ENCODE measurements around the gene SPTB.

Gene SPTB

DNA sequence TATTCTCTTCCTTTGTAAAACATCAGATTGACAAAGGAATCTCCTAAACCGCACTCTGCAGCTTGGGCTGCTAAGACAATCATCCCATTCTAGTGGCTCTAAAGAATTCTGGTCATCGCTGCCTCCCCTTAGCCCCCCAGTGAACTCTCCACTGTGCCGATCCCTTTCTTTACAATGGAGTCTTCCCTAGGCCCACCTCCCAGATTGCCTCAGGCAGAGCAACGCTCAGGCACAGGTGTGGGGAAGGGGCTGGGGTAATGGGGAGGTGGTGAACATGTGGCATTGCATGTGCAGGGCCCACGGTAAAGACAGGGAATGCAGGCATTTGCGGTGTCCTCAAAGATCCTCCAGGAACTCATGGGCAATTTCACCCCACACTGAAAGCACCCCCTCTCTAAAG is 89.2 kb downstream of the SPTB start:
- TF ChIP-seq GATA1 (IDR thresholded peaks at IDR 0.05; ENCODE audit: low read depth, low read length) (no peak), POLR2A (IDR thresholded peaks at IDR 0.05; ENCODE audit: low read length) (no peak)
- no peak for DNase-seq

DNA sequence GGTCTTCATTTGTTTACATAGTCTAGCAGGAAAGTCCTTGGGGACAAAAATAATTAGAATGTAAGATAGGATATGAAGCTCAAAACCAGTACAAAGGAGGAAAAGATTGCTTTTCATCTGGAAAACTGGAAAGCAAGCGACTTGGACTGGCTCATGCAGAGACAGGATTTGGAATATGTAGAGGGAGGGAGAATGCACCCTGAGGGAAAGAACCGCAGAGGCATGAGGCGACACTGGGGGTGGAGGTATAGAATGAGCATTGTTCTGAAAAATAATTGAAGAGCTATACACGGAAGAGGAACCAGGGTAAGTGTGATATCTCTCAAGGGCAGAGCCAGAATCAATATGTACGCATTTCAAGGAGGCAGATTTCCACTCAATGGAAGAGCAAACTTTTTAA is 90.0 kb downstream of the SPTB start:
- TF ChIP-seq POLR2A (IDR thresholded peaks at IDR 0.05; ENCODE audit: low read length) (no peak), GATA1 (IDR thresholded peaks at IDR 0.05; ENCODE audit: low read depth, low read length) (no peak)
- DNase-seq: no peak

DNA sequence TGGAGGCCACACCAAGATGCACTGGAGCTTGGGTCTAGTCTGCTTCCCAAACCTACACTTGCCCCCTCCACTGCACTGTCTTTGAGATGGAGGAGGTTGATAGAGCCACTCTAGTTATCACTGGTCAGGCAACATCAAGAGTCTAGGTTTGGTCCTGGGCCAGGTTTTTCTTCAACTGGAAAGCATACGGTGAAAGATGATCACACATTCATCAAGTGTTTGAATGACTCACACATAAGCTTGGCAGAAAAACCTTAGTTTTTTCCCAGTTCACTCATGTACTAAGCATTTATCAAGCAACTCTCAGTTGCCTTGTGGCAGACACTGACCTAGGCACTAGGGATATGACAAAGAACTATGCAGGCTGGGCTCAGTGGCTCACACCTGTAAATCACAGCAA is 91.0 kb downstream of the SPTB start:
- DNase-seq: peak; percentile 57 to 61
- no peak for TF ChIP-seq POLR2A (IDR thresholded peaks at IDR 0.05; ENCODE audit: low read length)
- TF ChIP-seq GATA1 (IDR thresholded peaks at IDR 0.05; ENCODE audit: low read depth, low read length): no peak

DNA sequence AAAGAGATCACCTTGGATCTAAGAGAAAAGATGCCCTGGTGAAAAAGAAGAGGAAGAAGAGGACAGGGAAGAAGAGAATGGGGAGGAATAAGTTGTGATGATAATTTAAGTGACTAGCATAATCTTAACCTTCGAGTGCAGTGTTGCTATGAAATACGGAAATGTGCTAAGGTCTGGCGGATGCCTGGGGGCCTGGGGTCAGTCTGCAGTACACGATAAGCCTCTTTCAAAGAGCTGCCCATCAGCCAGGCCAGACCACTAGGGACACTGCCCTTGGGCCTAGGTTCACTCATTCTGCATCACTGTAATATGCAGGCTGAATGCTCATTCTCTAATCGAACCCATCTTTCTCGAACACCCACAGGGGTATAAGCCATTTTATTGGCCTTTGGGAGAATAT is 92.1 kb downstream of the SPTB start:
- TF ChIP-seq POLR2A (IDR thresholded peaks at IDR 0.05; ENCODE audit: low read length) (no peak), GATA1 (IDR thresholded peaks at IDR 0.05; ENCODE audit: low read depth, low read length) (no peak)
- no peak for DNase-seq

DNA sequence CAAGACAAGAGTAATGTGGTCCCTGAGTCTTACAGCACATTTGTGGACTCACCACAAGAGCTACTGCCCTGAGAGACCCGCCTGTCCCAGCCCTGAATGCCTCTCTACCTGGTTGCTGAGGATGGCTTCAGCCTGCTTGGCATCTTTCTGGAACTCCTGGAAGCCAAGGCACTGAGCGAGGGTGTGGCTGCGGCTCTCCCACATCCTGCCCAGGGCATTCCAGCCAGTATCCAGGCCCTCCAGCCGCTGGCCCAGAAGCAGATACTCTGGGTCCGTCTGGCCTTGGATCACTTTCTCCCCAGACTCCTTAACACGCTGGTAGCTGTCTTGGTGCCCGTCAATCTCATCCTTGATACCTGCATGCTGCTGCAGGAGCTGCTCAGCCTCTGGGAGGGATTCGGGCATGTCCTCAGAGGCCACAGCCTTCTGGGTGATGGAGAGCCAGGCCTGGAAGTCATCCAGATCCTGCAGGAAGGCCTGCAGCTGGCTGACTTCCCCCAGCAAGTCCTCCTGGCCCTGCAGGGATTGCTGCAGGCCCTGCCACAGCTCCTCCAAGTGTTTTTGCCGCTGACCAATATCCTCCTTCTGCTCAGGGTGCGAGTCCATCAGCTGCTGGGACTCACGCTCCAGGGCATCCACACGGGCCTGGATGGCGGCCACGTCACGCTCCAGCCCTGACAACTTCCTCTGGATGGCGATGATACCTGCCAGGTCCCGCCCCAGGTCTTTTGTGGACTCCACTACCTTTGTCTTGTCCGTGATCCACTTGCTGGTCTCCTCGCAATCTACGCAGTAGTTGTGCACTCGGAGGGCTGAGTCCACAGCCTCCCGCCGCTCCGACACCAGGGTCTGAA is 93.2 kb downstream of the SPTB start:
- TF ChIP-seq POLR2A (IDR thresholded peaks at IDR 0.05; ENCODE audit: low read length) (no peak), GATA1 (IDR thresholded peaks at IDR 0.05; ENCODE audit: low read depth, low read length) (no peak)
- DNase-seq: no peak

DNA sequence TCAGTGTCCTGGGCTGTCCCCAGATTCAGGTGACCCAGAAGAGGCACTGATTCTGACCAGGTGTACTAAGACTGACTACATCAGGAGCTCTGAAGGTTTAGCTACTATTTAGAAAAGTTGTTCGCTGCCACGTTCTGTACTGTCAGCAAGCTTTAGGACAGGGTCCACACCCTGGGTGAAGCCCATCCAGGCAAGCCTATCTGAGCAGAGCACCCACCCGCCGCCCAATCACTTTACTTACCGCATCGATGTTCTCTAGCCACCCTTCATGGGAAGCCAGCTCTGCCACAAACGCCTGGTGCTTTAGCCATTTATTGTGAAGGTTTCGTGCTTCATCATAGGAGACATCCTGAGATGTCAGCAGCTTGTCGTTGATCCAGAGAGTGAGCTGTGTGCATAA is 95.7 kb downstream of the SPTB start:
- no peak for TF ChIP-seq POLR2A (IDR thresholded peaks at IDR 0.05; ENCODE audit: low read length)
- no peak for TF ChIP-seq GATA1 (IDR thresholded peaks at IDR 0.05; ENCODE audit: low read depth, low read length)

DNA sequence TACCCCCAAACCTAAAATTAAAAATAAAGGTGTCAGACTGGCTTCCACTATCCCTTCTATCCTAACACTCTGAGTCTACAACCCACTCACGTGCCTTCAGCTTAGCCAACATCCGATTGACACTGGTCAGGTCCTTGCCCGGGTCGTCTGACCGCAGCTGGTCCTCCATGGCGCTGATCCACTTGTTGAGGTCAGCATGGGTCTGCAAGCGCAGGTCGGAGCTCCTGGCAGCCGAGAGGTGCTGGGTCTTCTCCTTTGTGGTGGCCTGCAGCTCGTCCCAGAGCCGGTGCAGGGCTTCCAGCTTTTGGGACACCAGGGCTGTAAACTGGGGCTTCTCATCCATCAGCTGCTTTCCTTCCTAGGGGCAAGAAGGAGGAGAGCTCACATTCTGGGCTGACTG is 97.5 kb downstream of the SPTB start:
- no peak for DNase-seq
- TF ChIP-seq GATA1 (IDR thresholded peaks at IDR 0.05; ENCODE audit: low read depth, low read length): no peak
- no peak for TF ChIP-seq POLR2A (IDR thresholded peaks at IDR 0.05; ENCODE audit: low read length)

More for the DNA sequence above, 95.7 kb downstream of the SPTB start:
- no peak for DNase-seq

DNA sequence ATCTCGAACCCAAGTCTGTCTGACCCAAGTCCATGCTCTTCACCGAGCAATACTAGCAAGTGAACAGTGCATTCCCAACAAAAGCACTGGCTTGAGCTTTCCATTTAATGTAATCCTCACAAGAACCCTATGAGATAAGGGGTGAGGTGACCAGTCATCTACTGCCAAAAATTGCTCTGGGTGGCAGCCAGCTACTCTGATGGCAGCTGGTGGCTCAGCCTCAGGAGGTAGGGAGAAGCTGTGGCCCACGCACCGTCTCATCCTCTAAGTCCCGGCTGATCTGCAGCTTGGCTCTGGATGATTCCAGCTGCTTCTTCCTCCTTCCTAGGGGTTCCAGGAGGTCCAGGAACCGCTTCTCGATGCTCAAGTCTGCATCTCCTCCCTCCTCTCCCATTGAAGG is 100.2 kb downstream of the SPTB start:
- DNase-seq: no peak
- TF ChIP-seq POLR2A (IDR thresholded peaks at IDR 0.05; ENCODE audit: low read length) (no peak), GATA1 (IDR thresholded peaks at IDR 0.05; ENCODE audit: low read depth, low read length) (no peak)

DNA sequence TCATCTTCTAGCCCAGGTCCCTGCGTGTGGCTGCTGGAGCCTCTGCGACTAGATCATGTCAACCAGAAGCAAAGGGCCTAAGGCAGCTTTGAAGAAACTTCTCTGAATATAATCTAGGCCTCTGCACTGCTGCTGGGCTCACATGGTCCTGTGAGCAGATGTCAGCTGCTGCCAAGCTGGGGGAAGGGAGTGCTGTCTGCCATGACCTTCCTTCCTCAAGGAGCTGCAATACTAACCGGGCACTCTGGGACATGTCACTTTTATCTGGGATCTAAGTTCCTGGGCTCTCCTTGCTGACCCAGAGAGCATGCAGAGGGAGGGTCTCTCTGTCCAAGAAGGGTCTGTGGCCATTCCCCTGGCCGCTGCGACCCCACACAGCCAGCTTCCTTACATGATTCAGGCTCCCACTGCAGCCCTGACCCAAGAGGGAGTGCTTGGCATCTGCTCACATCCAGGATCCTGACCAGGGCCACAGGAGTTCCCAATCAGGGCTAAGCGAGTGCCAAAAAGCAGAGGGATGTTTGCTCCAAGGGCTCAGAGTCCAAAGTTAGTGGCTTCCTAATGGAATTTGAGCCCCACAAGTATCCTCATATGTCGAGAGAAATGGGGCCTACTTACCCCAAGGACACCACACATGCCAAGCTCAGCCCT is 101.5 kb downstream of the SPTB start:
- no peak for TF ChIP-seq GATA1 (IDR thresholded peaks at IDR 0.05; ENCODE audit: low read depth, low read length)
- no peak for TF ChIP-seq POLR2A (IDR thresholded peaks at IDR 0.05; ENCODE audit: low read length)
- no peak for DNase-seq

DNA sequence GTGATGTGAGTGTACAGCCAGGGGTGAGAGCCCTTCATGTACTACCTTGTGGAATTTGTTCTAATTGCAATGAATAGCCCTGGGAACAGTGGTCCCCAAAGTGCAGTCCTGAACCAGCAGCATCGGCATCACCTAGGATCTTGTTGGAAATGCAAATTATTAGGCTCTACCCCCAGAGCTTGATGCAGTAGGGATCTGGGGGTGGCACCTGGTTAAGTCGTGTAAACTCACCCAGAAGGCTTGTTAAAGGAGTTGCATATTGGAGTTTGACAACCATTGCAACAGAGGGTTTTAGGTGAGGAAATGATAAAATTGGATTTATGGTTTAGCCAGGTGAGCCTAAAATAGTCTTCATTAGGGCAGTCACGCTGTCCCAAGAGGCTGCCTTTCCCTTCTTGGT is 102.2 kb downstream of the SPTB start:
- no peak for DNase-seq
- no peak for TF ChIP-seq GATA1 (IDR thresholded peaks at IDR 0.05; ENCODE audit: low read depth, low read length)
- TF ChIP-seq POLR2A (IDR thresholded peaks at IDR 0.05; ENCODE audit: low read length): no peak

DNA sequence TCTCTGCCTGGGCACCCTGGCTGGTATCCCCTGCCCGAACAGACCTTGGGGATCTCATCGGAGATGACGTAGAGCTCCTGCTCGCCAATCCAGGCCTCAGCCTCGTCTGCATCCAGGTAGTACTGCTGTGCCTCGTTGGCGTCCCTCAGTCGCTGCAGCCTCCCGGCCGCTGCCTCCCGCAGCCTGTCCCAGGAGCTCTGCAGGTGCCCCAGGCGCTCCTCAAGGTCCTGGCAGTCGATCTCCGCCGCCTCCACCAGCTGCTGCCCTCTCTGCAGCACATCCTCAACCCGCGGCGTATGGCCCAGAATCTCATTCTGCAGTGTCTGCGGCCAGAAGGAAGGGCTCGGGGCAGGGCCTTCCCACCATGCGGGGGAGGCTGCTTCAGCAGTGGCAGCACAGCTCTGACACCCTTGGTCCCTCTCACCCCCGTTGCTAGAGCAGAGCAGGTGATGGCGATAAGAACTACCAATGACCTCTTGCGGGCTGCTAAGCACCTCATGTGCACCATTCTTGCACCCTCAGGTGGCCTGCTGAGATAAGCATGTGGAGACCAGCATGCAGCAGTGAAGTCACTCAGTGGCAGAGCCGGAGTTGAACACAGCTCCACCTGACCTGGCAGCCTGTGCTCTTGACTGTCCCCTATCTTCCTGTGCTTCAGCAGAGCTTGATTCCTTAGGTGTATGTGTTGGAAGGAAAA is 104.5 kb downstream of the SPTB start:
- TF ChIP-seq POLR2A (IDR thresholded peaks at IDR 0.05; ENCODE audit: low read length) (no peak), GATA1 (IDR thresholded peaks at IDR 0.05; ENCODE audit: low read depth, low read length) (no peak)
- peak; percentile 46 to 70 for DNase-seq

DNA sequence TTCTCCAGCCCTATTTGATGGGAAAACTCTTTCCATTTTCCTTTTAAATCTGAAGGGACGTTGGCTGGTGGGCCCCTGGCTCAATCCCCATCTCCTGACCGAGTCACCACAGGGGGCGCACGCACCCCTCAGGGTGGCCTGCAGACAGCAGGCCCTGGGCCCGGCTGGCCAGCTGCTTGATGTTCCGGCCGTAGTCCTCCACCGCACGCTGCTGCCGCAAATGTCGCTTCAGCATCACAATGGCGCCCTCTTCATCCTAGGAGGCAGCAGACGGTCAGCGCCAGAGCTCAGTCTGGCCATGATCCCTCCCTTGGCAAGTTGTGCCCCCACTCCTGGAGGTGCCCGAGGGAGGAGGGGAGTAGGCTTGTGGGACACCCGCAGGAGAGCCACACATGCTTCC is 105.4 kb downstream of the SPTB start:
- TF ChIP-seq POLR2A (IDR thresholded peaks at IDR 0.05; ENCODE audit: low read length) (no peak), GATA1 (IDR thresholded peaks at IDR 0.05; ENCODE audit: low read depth, low read length) (no peak)
- no peak for DNase-seq

DNA sequence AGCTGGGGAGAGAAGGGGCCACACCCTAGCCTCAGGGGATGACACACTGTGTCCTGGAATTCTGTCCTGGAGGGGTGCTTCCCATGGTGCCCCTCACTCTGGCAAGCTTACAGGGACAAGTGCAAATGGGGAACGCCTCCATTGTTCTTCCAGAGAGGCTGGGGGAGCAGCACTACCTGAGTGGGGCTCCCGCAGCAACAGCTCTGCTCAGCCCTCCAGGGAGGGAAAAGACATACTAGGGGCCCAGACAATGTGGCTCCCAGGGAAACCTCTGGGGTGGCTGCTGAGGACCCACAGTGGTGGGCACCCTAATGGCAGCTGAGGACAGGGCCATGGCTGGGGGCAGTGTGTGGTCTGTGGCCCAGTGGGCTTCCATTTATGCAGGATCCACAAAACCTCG is 106.1 kb downstream of the SPTB start:
- TF ChIP-seq GATA1 (IDR thresholded peaks at IDR 0.05; ENCODE audit: low read depth, low read length) (no peak), POLR2A (IDR thresholded peaks at IDR 0.05; ENCODE audit: low read length) (no peak)
- DNase-seq: no peak

DNA sequence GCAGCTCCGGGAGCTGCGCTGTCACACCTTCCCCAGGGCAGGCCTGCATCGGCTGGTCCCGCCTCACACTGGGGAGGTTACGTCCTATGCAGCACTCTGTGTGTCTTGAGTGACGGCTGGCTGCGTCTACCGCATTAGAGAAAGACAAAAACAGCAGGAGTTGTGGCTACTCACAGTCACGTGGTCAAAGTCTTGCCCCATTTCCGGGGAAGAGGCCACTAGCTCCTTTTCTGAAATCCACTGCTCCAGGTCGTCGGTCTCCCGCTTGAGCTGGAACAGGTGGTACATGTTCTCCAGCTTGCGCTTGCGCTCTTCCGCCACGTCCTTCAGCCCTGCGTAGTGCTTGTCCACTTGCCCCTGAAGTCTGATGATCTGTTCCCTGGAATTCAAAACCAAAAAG is 106.7 kb downstream of the SPTB start:
- TF ChIP-seq GATA1 (IDR thresholded peaks at IDR 0.05; ENCODE audit: low read depth, low read length) (no peak), POLR2A (IDR thresholded peaks at IDR 0.05; ENCODE audit: low read length) (no peak)
- DNase-seq: no peak
